H9 (cell line): ENCODE results near the gene IGF2BP2. TPM values are rescaled to one million over a fixed set of nuclear protein-coding genes. Genes with fewer than 3 reads are reported as not detected.

Experiments used
- DNase-seq: peaks from one replicate; pipeline ENCODE4 v3.0.0-alpha.2; 2017
- H2AFZ ChIP-seq: one replicate; pipeline ENCODE4 v1.6.1; 2013; ENCODE audit warnings: mild to moderate bottlenecking, low read length, control low read depth, moderate library complexity
- H2AK5ac ChIP-seq: 2 replicates; pipeline ENCODE4 v1.6.1; 2013; ENCODE audit warnings: low read length, control low read depth, mixed read lengths; ENCODE audit not compliant: insufficient read length
- H2BK120ac ChIP-seq: one replicate; pipeline ENCODE4 v1.6.1; 2013; ENCODE audit warnings: low read depth, mild to moderate bottlenecking, low read length, control low read depth, inconsistent platforms; ENCODE audit not compliant: poor library complexity, severe bottlenecking
- H2BK12ac ChIP-seq: 2 replicates; pipeline ENCODE4 v1.6.1; 2013; ENCODE audit warnings: low read length, control low read depth, mixed read lengths, low read depth; ENCODE audit not compliant: insufficient read length
- H2BK15ac ChIP-seq: 2 replicates; pipeline ENCODE4 v1.6.1; 2013; ENCODE audit warnings: low read depth, low read length, control low read depth
- H2BK20ac ChIP-seq: one replicate; pipeline ENCODE4 v1.6.1; 2013; ENCODE audit warnings: low read depth, mild to moderate bottlenecking, low read length, control low read depth, inconsistent platforms; ENCODE audit not compliant: poor library complexity, severe bottlenecking
- H2BK5ac ChIP-seq: 2 replicates; pipeline ENCODE4 v1.6.1; 2013; ENCODE audit warnings: low read length, control low read depth, mixed read lengths; ENCODE audit not compliant: insufficient read length
- H3K14ac ChIP-seq: 2 replicates; pipeline ENCODE4 v1.6.1; 2013; ENCODE audit warnings: low read length, control low read depth; ENCODE audit not compliant: insufficient read depth
- H3K18ac ChIP-seq: 2 replicates; pipeline ENCODE4 v1.6.1; 2013; ENCODE audit warnings: low read depth, mild to moderate bottlenecking, mixed read lengths, low read length, control low read depth; ENCODE audit not compliant: insufficient read length
- H3K23ac ChIP-seq: 2 replicates; pipeline ENCODE4 v1.6.1; 2013; ENCODE audit warnings: low read length, control low read depth, mixed read lengths, low read depth; ENCODE audit not compliant: insufficient read length
- H3K23me2 ChIP-seq: 2 replicates; pipeline ENCODE4 v1.6.1; 2013; ENCODE audit warnings: low read depth, mild to moderate bottlenecking, mixed read lengths, low read length, control low read depth; ENCODE audit not compliant: insufficient read length, poor library complexity, severe bottlenecking
- H3K27ac ChIP-seq: 2 replicates; pipeline ENCODE4 v1.5.1; 2013; ENCODE audit warnings: low read length, control low read depth, mixed read lengths, low read depth; ENCODE audit not compliant: insufficient read length
- H3K27me3 ChIP-seq: 2 replicates; pipeline ENCODE4 v1.6.1; 2013; ENCODE audit warnings: low read length, control low read depth, inconsistent platforms; ENCODE audit not compliant: insufficient read depth
- H3K4ac ChIP-seq: 2 replicates; pipeline ENCODE4 v1.6.1; 2013; ENCODE audit warnings: low read depth, mild to moderate bottlenecking, control low read depth, inconsistent platforms, low read length, moderate library complexity
- H3K4me1 ChIP-seq: 2 replicates; pipeline ENCODE4 v1.6.1; 2013; ENCODE audit warnings: low read length, control low read depth, inconsistent platforms; ENCODE audit not compliant: insufficient read depth
- H3K4me2 ChIP-seq: 2 replicates; pipeline ENCODE4 v1.6.1; 2013; ENCODE audit warnings: low read length, control low read depth, mixed read lengths; ENCODE audit not compliant: insufficient read length, insufficient read depth
- H3K56ac ChIP-seq: 2 replicates; pipeline ENCODE4 v1.6.1; 2013; ENCODE audit warnings: low read depth, mild to moderate bottlenecking, mixed read lengths, low read length, control low read depth; ENCODE audit not compliant: insufficient read length
- H3K79me1 ChIP-seq: 2 replicates; pipeline ENCODE4 v1.6.1; 2013; ENCODE audit warnings: low read depth, mild to moderate bottlenecking, moderate library complexity, low read length, control low read depth, inconsistent platforms; ENCODE audit not compliant: insufficient read depth, poor library complexity, severe bottlenecking
- H3K79me2 ChIP-seq: 2 replicates; pipeline ENCODE4 v1.6.1; 2013; ENCODE audit warnings: low read length, control low read depth, inconsistent platforms; ENCODE audit not compliant: insufficient read depth
- H3K9ac ChIP-seq: 2 replicates; pipeline ENCODE4 v1.6.1; 2013; ENCODE audit warnings: low read length, control low read depth, mixed read lengths; ENCODE audit not compliant: insufficient read length; ENCODE audit errors: extremely low read depth
- H3K9me3 ChIP-seq: one replicate; pipeline ENCODE4 v1.6.1; 2013; ENCODE audit warnings: low read depth, low read length, inconsistent platforms; ENCODE audit not compliant: control insufficient read depth
- H3T11ph ChIP-seq: one replicate; pipeline ENCODE4 v1.6.1; 2013; ENCODE audit warnings: mild to moderate bottlenecking, low read length, control low read depth, inconsistent platforms
- H4K20me1 ChIP-seq: one replicate; pipeline ENCODE4 v1.6.1; 2013; ENCODE audit not compliant: control insufficient read depth, insufficient read length, insufficient read depth
- H4K5ac ChIP-seq: 2 replicates; pipeline ENCODE4 v1.6.1; 2013; ENCODE audit warnings: low read depth, mild to moderate bottlenecking, mixed read lengths, low read length, control low read depth; ENCODE audit not compliant: insufficient read length
- H4K8ac ChIP-seq: replicated peaks from 2 replicates; pipeline ENCODE4 v1.6.1; 2013; ENCODE audit warnings: low read length, control low read depth, mixed read lengths, low read depth; ENCODE audit not compliant: insufficient read length
- H4K91ac ChIP-seq: 2 replicates; pipeline ENCODE4 v1.6.1; 2013; ENCODE audit warnings: low read depth, mild to moderate bottlenecking, moderate library complexity, mixed read lengths, low read length, control low read depth; ENCODE audit not compliant: insufficient read length
- H3K27ac Mint-ChIP-seq, 3 experiments: 2 replicates in 2 of 3; 3 replicates in 1 of 3; pipeline ENCODE4 v1.8.0; 2020 to 2021; ENCODE audit warnings: mixed read lengths in 3 of 3, mild to moderate bottlenecking in 1 of 3, moderate library complexity in 1 of 3
- H3K27me3 Mint-ChIP-seq: 2 replicates; pipeline ENCODE4 v1.8.0; 2021; ENCODE audit warnings: low read depth, mild to moderate bottlenecking, moderate library complexity, mixed read lengths
- H3K36me3 Mint-ChIP-seq, 3 experiments: 2 replicates in 2 of 3; 3 replicates in 1 of 3; pipeline ENCODE4 v1.8.0; 2020 to 2021; ENCODE audit warnings: low read depth in 3 of 3, mixed read lengths in 3 of 3; ENCODE audit not compliant: insufficient read depth in 1 of 3
- H3K4me1 Mint-ChIP-seq, 2 experiments: 2 replicates each; pipeline ENCODE4 v1.8.0; 2020; ENCODE audit warnings: mixed read lengths in 2 of 2
- H3K4me3 Mint-ChIP-seq, 2 experiments: 2 replicates in 1 of 2; 3 replicates in 1 of 2; pipeline ENCODE4 v1.8.0; 2020 to 2021; ENCODE audit warnings: mild to moderate bottlenecking in 2 of 2, mixed read lengths in 2 of 2, moderate library complexity in 1 of 2
- H3K9me3 Mint-ChIP-seq, 2 experiments: 2 replicates in 1 of 2; 3 replicates in 1 of 2; pipeline ENCODE4 v1.8.0; 2020; ENCODE audit warnings: mild to moderate bottlenecking in 2 of 2, mixed read lengths in 2 of 2, moderate library complexity in 1 of 2
- WGBS: extraction: QIAGEN DNeasy Blood & Tissue Kit; methylation state at CpG from one replicate; pipeline ENCODE4 v1.1.7; 2013; ENCODE audit warnings: missing lambda C conversion rate, low lambda C conversion rate, mixed read lengths; ENCODE audit not compliant: insufficient read length; ENCODE audit errors: extremely low coverage; 5-methylcytosine and 5-hydroxymethylcytosine counted together
- total RNA-seq: library from RNA; stranded (reverse); gene quantifications from 2 replicates; pipeline ENCODE4 v1.2.1, GENCODE V29; 2021
- TF ChIP-seq, protein P1 (sequence below): fragments of 200-600 bp; sonication (generic); conservative IDR thresholded peaks from 3 replicates; pipeline ENCODE4 v1.8.0; 2021; ENCODE audit warnings: antibody characterized with exemption, mild to moderate bottlenecking

Gene IGF2BP2
- total RNA-seq, 1 experiment from 2014 or later: 130 TPM

DNA sequence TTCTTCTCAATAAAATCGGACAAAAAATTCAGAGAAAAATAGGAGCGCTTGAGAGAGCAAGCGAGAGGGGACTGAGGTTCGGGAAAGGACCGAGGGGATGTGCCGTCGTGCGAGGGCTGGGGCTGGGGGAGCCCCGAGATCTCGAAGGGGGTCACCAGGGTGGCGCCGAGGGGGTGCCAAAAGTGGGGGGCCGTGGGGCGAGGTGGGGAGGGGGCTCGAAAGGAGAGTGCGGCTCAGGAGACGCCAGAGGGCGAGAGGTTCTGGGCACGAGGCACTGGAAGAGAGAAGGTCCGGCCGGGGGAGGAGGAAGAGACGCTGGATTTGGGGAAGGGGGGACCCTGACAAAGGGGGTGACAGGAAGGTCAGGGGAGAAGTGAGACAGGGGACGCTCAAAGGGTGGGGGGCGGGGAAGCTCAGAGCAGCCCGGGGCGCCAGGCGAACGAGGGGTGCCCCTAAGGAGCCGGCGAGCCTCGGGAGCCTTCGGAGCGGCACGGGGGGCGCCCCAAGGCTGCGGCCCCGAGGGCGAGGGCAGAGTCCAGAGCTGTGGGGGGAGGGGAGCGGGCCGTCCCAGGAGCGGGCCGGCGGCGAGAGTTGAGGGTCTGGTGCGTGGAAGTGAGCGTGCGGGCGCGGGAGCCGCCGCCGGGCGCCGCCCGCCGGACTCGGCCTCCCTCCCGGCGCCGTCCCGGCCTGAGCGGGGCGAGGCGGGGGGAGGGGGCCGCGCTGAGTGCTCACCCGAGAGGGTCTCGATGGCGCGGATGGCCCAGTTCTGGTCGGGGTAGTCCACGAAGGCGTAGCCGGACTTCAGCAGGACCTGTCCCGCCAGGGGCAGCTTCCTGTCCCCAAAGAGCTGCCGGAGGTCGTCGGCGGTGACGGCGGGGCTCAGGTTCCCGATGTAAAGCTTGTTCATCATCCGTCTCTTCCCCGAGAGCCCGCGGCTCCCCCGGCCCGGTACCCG, 514 bp downstream of the IGF2BP2 start:
- Histone ChIP-seq H3K4me1 (peaks cover 7% of the 10 kb centered on the region), H2AK5ac (no peak overlapping the region), H3K23me2 (peaks cover 8% of the 10 kb centered on the region), H4K20me1 (no peaks in the 10 kb centered on the region), H2BK120ac (no peak overlapping the region), H3K9ac (peak overlapping the region; percentile 82), H3K4ac (peak overlapping the region; percentile 40; the same call in 1 of the 2 replicates), H3K14ac (peak overlapping the region; percentile 95), H3T11ph (no peak overlapping the region), H3K27me3 (no peaks in the 10 kb centered on the region), H2BK15ac (no peak overlapping the region; the same call in 1 of the 2 replicates), H3K56ac (no peak overlapping the region), H4K8ac (no peak overlapping the region), H3K9me3 (peaks cover 13% of the 10 kb centered on the region), H4K91ac (no peak overlapping the region), H3K27ac (no peak overlapping the region), H3K79me1 (no peaks in the 10 kb centered on the region), H2BK12ac (no peak overlapping the region), H2AFZ (no peak overlapping the region), H3K4me2 (peak overlapping the region; percentile 61), H3K79me2 (peaks cover 15% of the 10 kb centered on the region; the same call in 1 of the 2 replicates), H2BK20ac (no peak overlapping the region), H3K23ac (no peak overlapping the region), H2BK5ac (no peak overlapping the region), H3K18ac (peak overlapping the region; percentile 90), H4K5ac (peak overlapping the region; percentile 55)
- no CpG with 5 or more reads among the region's 89 CpGs for whole genome bisulfite sequencing
- Mint-ChIP-seq H3K27me3 (peaks cover 17% of the 10 kb centered on the region), H3K4me3 (peak overlapping the region; percentile 91 to 98), H3K9me3 (peaks cover 27 to 31% of the 10 kb centered on the region in 2 experiments), H3K27ac (peak overlapping the region; percentile 95 to 100 (median 97)), H3K4me1 (peaks cover 35 to 37% of the 10 kb centered on the region in 2 experiments), H3K36me3 (peaks cover 32 to 33% (median 32%) of the 10 kb centered on the region in 3 experiments)
- TF ChIP-seq, protein P1, sequence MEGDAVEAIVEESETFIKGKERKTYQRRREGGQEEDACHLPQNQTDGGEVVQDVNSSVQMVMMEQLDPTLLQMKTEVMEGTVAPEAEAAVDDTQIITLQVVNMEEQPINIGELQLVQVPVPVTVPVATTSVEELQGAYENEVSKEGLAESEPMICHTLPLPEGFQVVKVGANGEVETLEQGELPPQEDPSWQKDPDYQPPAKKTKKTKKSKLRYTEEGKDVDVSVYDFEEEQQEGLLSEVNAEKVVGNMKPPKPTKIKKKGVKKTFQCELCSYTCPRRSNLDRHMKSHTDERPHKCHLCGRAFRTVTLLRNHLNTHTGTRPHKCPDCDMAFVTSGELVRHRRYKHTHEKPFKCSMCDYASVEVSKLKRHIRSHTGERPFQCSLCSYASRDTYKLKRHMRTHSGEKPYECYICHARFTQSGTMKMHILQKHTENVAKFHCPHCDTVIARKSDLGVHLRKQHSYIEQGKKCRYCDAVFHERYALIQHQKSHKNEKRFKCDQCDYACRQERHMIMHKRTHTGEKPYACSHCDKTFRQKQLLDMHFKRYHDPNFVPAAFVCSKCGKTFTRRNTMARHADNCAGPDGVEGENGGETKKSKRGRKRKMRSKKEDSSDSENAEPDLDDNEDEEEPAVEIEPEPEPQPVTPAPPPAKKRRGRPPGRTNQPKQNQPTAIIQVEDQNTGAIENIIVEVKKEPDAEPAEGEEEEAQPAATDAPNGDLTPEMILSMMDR: no peak
- peak; percentile 52 for DNase-seq
